Stimulated activated CD8-positive, alpha-beta memory T cell treated with anti-CD3 and anti-CD28 coated beads, Interleukin-7, amount 100 ng/mL, for 1 hour (primary cell): ENCODE results near the gene SLC5A9.
"Not testable (repeated sequence)": the region's sequence is repeated elsewhere in the genome, so short reads cannot be mapped to it uniquely, and the experiment has no call there.

Experiments used
- DNase-seq, 2 donors: peaks; one replicate each; pipeline ENCODE4 v3.0.0-alpha.2; 2020; ENCODE audit warnings: low read depth in 2 of 2

SLC5A9 gene

DNA sequence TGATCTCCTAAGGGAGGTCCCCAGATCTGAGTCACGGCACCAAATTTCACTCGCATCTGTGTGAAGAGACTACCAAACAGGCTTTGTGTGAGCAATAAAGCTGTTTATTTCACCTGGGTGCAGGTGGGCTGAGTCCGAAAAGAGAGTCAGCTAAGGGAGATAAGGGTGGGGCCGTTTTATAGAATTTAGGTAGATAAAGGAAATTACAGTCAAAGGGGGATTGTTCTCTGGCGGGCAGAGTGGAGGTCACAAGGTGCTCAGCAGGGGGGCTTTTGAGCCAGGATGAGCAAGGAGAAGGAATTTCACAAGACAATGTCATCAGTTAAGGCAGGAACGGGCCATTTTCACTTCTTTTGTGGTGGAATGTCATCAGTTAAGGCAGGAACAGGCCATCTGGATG, 8.2 kb upstream of the SLC5A9 start:
- not testable (repeated sequence) for DNase-seq

GRCh38 chr1:48214820-48215219, 7.7 kb upstream of the SLC5A9 start:
- no peak for DNase-seq

- no peak for DNase-seq
Observed at GRCh38 chr1:48215222-48215621, 7.3 kb upstream of the SLC5A9 start.

GRCh38 chr1:48215889-48216288, 6.6 kb upstream of the SLC5A9 start:
- DNase-seq, result no peak

- DNase-seq, result no peak
Observed at GRCh38 chr1:48216313-48216712, 6.2 kb upstream of the SLC5A9 start.

DNA sequence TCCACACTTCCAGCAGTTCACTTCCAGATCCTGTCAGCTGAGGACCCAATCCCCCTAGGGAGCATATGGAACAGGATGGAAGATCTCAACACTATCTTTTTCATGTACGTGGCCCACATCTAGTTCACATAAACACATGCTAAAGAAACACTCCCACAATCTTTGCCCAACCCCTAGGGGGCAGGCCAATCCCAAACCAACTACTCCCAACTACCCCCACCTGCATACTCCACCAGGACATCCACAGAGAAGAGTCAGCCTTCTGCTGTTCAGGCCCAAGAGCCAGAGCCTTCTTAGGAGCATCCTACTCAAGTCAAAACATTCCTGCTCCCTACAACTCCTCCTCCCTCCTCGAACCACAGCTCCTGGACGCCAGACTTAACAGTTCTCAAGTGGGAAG, 5.6 kb upstream of the SLC5A9 start:
- DNase-seq, result no peak

DNA sequence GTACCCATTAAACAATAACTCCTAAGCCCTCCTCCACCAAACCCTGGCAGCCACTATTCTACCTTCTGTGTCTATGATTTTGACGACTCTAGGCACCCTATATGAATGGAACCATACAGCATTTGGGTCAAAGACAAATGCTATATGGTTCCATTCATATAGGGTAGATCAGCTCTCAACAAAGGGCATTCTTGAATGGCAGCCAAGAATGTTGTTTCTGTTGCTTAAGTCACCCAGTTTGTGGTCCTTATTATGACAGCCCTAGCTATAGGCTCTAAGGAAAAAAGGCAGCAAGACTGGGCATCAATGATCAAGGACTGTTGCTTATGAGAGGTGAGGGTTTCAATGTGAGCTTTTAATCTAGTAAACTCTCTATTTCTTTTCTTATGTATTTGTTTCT, 4.7 kb upstream of the SLC5A9 start:
- DNase-seq, result no peak

- DNase-seq, result no peak
Observed at GRCh38 chr1:48219803-48220202, 2.7 kb upstream of the SLC5A9 start.

DNA sequence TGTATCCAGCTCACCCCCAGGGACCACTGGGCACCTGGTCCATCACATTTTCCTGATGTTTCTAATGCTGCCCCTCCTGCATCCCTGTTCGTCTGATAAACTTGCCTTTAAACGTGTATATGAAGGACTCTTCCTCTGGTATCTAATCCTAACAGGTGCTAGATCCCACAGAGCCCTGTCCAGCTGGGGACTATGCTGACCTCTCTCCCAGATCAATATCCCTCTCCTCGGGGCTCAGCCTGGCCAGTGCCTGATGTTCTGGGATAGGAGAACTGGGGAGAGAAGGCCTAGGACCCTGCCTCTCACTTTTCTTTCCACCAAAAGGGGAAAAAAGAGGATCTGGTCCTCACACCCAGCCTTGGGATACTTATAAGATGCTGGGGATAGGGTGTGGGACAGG, 1.4 kb upstream of the SLC5A9 start:
- DNase-seq, result no peak

DNA sequence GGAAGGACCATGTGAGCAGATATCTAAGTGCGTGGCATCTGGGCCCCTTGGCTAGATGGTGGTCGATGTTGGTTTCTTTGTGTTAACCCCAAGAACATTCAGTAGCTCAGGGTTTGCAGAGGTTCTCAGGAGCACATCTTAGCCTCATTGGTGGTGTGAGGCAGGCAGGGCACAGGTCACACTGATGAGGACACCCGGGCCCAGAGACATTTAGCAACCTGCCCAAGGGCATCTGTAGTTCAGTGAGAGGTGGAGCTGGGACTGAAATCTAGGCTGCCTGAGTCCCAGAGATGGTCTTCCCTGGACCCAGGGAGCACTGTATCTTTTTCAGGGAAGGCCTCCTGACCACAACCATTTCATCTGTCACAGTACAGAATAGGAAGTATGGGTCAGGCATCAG, 859 bp upstream of the SLC5A9 start:
- DNase-seq, result no peak

DNA sequence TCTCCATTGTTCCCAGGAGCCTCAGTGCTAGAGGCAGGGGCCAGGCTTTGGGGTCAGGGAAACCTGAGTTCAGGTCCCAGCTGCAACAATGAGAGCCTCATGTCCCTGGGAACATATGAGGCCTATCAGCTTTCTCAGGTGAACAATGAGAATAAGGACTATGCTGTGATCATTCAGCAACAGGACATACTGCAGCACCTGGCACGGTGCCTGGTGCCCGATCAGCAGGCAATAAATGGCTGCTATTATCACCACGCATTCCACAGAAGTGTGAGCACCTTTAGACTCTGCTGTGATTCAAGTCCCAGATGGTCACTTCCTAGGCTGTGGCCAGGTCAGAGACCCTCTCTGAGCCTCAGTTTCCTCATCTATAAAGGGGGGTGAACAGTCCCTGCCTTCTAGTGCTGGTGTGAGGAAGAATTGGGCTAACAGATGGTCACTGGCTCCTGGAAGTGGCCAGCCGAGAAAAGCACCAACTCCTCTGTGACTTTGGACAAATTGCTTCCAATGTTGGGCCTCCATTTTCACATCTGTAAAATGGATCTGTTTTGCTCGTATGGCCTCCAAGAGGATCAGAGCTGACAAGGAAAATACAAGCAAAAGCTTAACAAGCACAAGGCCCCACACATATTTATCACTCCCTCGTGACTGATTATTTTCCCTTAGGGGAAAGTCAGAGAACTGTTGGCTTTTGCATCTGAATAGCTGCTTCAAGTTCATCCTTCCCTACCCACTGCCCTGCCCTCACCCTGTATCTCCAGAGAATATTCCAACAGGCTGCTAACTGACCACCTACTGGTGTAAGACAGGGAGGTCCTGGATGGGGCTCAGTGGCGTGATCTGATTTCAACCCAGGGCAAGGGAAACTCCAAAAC, 1.1 kb downstream of the SLC5A9 start:
- no peak for DNase-seq

- no peak for DNase-seq
Observed at GRCh38 chr1:48224791-48225190, 2.3 kb downstream of the SLC5A9 start.

- DNase-seq, result no peak
Observed at GRCh38 chr1:48225579-48225978, 3.1 kb downstream of the SLC5A9 start.

DNA sequence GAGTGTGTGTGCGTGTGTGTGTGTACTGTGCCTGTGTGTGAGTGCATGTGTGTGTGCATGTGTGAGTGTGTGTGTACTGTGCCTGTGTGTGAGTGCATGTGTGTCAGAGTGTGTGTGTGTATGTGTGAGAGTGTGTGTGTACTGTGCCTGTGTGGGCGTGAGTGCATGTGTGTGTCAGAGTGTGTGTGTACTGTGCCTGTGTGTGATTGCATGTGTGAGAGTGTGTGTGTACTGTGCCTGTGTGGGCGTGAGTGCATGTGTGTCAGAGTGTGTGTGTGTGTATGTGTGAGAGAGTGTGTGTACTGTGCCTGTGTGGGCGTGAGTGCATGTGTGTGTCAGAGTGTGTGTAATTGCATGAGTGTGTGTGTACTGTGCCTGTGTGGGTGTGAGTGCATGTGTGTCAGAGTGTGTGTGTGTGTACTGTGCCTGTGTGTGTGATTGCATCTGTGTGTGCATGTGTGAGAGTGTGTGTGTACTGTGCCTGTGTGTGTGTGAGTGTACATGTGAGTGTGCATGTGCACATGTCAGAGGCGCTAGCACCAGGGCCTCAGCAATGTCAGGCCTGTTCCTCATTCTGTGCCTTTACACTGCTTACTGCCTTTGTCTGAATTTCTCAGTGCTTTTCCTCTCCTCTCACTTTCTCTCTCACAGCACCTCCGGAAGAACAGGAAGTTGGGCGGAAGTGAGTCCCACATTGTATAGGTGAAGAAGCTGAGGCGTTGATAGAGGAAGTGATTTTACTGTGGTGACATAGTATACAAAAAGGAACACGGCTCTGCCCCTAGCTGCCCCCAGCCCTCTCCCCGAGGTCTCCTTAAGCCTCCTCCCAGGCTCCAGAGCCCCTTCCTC, 4.9 kb downstream of the SLC5A9 start:
- no peak for DNase-seq

- no peak for DNase-seq
Observed at GRCh38 chr1:48228156-48228555, 5.6 kb downstream of the SLC5A9 start.

- DNase-seq, result no peak
Observed at GRCh38 chr1:48229317-48229716, 6.8 kb downstream of the SLC5A9 start.

DNA sequence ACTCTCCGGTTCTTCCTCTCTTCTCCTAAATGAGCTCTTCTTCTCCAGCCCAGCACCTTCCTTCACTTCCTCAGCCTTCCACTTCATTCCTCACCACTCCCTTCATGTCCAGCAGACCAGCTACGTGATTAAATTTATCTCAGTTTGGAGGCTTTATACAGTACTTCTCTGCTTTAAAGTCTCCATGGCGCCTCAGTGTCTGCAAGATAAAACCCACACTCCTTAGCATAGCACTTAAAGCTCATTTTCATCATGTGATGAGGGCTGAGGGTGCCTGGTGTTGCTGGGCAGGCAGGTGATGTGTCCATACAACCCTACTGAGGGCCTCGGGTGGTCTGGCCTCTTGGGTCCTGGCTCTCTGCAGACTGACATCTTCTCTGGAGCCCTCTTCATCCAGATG, 7.7 kb downstream of the SLC5A9 start:
- no peak for DNase-seq

DNA sequence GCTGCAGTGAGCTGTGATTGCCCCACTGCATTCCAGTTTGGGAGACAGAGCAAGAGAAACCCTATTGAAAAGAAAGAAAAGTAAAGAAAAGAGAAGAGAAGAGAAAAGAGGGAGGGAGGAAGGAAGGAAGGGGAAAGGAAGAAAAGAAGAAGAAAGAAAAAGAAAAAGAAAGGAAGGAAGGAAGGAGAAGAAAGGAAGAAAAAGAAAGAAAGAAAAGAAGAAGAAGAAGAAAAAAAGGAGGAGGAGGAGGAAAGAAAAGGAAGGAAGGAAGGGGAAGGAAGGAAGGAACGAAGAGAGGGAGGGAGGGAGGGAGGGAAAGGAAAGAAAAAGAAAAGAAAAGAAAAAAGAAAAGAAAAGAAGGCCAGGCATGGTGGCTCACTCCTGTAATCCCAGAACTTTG, 10.2 kb downstream of the SLC5A9 start:
- DNase-seq, result no peak

DNA sequence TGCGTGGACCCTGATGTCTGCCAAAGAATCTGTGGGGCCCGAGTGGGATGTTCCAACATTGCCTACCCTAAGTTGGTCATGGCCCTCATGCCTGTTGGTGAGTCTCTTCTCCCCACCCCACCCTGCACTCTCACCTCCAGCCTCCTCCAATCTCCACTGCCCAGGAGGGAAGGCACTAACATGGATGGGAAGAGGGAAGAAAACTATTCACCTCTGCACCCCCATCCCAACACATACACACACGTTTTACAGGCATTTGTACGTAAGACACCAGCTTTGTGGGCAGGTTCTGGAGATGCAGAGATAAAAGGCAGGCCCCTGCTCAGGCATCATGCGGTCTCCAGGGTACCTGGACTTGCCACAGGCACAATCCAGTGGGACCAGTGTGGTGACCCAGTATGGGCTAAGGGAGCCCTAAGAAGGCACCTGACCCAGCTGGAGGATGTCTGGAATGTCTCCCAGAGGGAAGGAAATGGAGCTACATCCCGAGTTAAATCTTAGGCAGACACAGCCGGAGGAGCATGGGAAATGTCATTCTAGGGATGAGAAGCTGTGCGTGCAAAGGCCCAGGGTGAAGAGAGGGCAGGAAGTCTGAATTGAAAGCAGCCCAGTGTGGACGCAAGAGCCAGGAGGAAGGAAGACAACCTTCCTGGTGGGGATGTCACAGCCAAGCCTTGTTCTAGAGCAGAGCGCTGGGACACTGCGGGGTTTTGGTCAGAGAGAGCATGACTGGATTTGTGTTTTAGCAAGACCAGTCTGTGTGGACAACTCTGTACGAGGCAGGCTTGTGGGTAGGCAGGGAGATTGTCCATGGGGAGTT, 11.4 kb downstream of the SLC5A9 start:
- DNase-seq, result no peak

DNA sequence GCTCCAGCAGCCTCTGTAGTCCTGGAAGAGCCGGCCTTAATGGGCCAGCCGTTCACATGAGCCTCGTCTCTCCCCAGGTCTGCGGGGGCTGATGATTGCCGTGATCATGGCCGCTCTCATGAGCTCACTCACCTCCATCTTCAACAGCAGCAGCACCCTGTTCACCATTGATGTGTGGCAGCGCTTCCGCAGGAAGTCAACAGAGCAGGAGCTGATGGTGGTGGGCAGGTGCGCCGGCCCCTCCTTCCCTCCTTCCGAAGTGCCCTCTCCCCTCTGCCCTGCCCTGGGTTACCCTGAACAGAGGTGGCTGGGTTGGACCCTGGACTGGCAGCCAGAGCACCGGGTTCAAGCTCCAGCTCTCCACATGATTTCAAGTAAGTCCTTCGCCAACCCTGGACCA, 13.1 kb downstream of the SLC5A9 start:
- DNase-seq, result no peak

- no peak for DNase-seq
Observed at GRCh38 chr1:48236716-48237470, 14.4 kb downstream of the SLC5A9 start.
